ENCODE data around the gene CYB5R4.

Gene CYB5R4

GRCh38 chr6:83998021-83998584 is 138.6 kb downstream of the CYB5R4 start:
- DNase-seq, result no peak

GRCh38 chr6:84001119-84001518 is 141.6 kb downstream of the CYB5R4 start:
- no peak for DNase-seq

DNA sequence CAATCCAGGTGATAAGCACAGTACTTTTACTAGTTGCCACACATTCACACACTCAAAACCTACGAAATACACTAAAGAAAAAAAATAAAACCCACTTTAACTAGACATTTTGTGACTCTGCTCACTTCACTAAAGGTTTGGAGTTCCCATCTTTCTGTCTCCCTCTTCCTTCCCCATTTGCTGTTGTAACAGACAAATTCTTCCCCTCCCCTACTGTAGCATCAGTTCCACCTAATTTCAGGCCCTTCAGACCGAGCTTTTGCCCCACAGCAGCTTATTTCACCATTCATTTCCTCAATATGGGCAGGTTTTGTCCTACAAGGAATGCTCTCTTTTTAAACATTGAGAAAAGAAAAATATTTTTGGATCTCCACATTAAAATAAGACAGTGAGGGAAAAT is 142.7 kb downstream of the CYB5R4 start:
- DNase-seq, result no peak

- DNase-seq, result no peak
Measured at GRCh38 chr6:84003131-84003530, 143.6 kb downstream of the CYB5R4 start.

DNA sequence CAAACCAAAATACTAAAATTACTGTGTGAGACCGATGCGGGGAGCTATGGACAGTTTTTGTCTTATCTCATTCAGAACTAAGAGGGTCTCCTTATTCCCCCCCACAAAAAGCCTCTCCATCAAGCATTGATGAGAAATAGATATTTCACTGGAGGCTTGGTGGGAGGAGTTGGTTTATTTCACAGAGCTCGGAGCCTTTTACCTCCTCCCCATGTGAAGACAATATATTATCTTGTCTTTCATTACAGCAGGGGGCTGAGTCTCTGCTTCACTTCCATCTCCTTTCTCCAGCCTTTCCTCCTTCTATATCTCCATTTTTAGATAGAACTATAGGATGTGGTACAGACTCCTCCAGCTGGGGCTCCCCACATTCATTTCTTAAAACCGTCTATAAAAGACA is 144.2 kb downstream of the CYB5R4 start:
- no peak for DNase-seq

DNA sequence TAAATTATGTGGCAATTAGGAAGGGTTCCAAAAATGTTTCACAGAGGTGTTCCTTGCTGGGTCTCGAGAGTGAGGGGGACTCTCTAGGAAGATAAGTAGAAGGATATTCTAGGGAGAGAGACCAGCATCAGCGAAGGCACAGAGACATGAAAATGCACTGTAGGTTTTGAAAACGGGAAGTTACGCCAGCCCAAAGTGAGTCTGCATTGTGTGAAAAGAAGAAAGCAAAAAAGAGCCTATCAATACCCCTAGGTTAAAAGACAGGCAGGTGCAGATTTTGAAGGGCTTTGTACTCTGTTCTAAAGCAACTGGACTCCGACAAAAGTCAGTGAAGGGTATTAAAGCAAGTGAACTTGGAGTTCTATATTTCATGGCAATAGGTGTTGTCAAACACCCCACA is 148.4 kb downstream of the CYB5R4 start:
- no peak for DNase-seq

DNA sequence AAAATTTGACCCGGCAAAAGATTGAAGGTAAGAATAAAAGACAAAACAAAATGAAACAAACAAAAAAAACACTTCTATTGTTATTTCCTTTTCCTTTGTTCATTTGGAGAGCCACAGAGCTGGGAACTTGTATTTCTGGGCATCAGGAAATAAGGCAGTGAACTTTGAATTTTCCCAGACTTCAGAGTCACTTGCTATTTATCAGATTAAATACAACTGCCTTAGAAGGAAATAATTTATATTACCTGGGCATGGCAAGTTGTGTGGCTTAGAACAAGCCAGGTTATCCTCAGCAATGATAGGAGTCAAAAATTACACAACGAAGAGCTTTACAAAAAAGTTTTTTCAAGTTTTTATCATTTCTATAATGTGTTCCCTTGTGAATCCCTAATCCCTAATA is 153.9 kb downstream of the CYB5R4 start:
- DNase-seq, result no peak

DNA sequence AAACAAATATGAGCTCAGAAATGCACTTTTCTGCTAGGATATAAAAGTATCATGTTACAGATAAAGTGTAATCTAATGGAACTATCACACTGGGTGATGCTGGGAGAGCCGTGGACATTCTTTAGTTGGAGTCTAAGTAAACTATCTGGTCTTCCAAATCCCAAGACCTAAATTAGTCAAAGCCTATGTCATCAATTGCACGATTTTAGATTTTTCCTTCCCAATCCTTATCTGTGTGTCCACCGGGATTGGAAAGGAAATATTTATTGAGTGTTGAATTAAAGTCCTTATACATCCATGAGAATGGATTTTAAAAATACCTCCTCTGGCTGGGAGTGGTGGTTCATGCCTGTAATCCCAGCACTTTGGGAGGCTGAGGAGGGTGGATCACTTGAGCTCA is 154.4 kb downstream of the CYB5R4 start:
- DNase-seq, result no peak

- DNase-seq, result no peak
Measured at GRCh38 chr6:84016029-84016428, 156.5 kb downstream of the CYB5R4 start.
